Measurements from ENCODE around the gene PDXK. TPM values are rescaled to one million over a fixed set of nuclear protein-coding genes. Genes with fewer than 3 reads are reported as not detected.

Gene PDXK
- total and polyA plus RNA-seq, 10 of the 15 experiments (the other 5 are each of a cell fraction or from before 2014, with no cell fraction given) = 3.7 to 141 (median 60.0) TPM

GRCh38 chr21:43728467-43729390 is 9.8 kb downstream of the PDXK start (continued):
- TF ChIP-seq E2F8 (IDR thresholded peaks at IDR 0.05; ENCODE audit: low read depth, partially characterized antibody) = peak; percentile 60
- TF ChIP-seq IKZF2 (IDR thresholded peaks at IDR 0.05) = peak; percentile 85 to 90; a peak in 3 of 4 replicates
- peak; percentile 78 for TF ChIP-seq CHD2 (IDR thresholded peaks at IDR 0.05; ENCODE audit: borderline replicate concordance, low read depth, low read length)
- TF ChIP-seq, protein P1, sequence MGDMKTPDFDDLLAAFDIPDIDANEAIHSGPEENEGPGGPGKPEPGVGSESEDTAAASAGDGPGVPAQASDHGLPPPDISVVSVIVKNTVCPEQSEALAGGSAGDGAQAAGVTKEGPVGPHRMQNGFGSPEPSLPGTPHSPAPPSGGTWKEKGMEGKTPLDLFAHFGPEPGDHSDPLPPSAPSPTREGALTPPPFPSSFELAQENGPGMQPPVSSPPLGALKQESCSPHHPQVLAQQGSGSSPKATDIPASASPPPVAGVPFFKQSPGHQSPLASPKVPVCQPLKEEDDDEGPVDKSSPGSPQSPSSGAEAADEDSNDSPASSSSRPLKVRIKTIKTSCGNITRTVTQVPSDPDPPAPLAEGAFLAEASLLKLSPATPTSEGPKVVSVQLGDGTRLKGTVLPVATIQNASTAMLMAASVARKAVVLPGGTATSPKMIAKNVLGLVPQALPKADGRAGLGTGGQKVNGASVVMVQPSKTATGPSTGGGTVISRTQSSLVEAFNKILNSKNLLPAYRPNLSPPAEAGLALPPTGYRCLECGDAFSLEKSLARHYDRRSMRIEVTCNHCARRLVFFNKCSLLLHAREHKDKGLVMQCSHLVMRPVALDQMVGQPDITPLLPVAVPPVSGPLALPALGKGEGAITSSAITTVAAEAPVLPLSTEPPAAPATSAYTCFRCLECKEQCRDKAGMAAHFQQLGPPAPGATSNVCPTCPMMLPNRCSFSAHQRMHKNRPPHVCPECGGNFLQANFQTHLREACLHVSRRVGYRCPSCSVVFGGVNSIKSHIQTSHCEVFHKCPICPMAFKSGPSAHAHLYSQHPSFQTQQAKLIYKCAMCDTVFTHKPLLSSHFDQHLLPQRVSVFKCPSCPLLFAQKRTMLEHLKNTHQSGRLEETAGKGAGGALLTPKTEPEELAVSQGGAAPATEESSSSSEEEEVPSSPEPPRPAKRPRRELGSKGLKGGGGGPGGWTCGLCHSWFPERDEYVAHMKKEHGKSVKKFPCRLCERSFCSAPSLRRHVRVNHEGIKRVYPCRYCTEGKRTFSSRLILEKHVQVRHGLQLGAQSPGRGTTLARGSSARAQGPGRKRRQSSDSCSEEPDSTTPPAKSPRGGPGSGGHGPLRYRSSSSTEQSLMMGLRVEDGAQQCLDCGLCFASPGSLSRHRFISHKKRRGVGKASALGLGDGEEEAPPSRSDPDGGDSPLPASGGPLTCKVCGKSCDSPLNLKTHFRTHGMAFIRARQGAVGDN (IDR thresholded peaks at IDR 0.05) = peak; percentile 89
- TF ChIP-seq YY1 (IDR thresholded peaks at IDR 0.05; ENCODE audit: low read depth, low read length) = peak; percentile 21; the same call in 1 of the 2 replicates
- peak; percentile 71; the same call in 2 of the 3 replicates for TF ChIP-seq POU2F2 (IDR thresholded peaks at IDR 0.05; ENCODE audit: borderline replicate concordance, low read depth, low read length)
- peak; percentile 95 for TF ChIP-seq HDGF (IDR thresholded peaks at IDR 0.05)
- TF ChIP-seq, protein P2, sequence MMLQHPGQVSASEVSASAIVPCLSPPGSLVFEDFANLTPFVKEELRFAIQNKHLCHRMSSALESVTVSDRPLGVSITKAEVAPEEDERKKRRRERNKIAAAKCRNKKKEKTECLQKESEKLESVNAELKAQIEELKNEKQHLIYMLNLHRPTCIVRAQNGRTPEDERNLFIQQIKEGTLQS (IDR thresholded peaks at IDR 0.05; ENCODE audit: borderline replicate concordance, extremely low read depth, low read depth, low read length) = peak; percentile 15; the same call in 1 of the 2 replicates
- TF ChIP-seq ZNF622 (IDR thresholded peaks at IDR 0.05) = no peak
- TF ChIP-seq BHLHE40 (IDR thresholded peaks at IDR 0.05; ENCODE audit: borderline replicate concordance in 1 of 2, low read depth in 2 of 2, low read length in 1 of 2) = peak; percentile 96 to 98
- TF ChIP-seq RFX5 (IDR thresholded peaks at IDR 0.05; ENCODE audit: low read depth, low read length) = peak; percentile 61; the same call in 1 of the 2 replicates
- no peak for TF ChIP-seq ZBED1 (IDR thresholded peaks at IDR 0.05; ENCODE audit: borderline replicate concordance)
- TF ChIP-seq BMI1 (IDR thresholded peaks at IDR 0.05; ENCODE audit: borderline replicate concordance) = no peak
- no peak for TF ChIP-seq MEF2A (IDR thresholded peaks at IDR 0.05; ENCODE audit: insufficient read depth, low read depth, low read length)
- TF ChIP-seq, protein P3, sequence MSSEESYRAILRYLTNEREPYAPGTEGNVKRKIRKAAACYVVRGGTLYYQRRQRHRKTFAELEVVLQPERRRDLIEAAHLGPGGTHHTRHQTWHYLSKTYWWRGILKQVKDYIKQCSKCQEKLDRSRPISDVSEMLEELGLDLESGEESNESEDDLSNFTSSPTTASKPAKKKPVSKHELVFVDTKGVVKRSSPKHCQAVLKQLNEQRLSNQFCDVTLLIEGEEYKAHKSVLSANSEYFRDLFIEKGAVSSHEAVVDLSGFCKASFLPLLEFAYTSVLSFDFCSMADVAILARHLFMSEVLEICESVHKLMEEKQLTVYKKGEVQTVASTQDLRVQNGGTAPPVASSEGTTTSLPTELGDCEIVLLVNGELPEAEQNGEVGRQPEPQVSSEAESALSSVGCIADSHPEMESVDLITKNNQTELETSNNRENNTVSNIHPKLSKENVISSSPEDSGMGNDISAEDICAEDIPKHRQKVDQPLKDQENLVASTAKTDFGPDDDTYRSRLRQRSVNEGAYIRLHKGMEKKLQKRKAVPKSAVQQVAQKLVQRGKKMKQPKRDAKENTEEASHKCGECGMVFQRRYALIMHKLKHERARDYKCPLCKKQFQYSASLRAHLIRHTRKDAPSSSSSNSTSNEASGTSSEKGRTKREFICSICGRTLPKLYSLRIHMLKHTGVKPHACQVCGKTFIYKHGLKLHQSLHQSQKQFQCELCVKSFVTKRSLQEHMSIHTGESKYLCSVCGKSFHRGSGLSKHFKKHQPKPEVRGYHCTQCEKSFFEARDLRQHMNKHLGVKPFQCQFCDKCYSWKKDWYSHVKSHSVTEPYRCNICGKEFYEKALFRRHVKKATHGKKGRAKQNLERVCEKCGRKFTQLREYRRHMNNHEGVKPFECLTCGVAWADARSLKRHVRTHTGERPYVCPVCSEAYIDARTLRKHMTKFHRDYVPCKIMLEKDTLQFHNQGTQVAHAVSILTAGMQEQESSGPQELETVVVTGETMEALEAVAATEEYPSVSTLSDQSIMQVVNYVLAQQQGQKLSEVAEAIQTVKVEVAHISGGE (CRISPR knock-in tag; IDR thresholded peaks at IDR 0.05) = peak; percentile 81
- TF ChIP-seq FOXM1 (IDR thresholded peaks at IDR 0.05; ENCODE audit: low read depth, low read length) = no peak
- TF ChIP-seq NFXL1 (IDR thresholded peaks at IDR 0.05; ENCODE audit: borderline replicate concordance) = peak; percentile 98
- TF ChIP-seq SREBF2 (IDR thresholded peaks at IDR 0.05; ENCODE audit: low read length) = peak; percentile 45; the same call in 1 of the 2 replicates

All from GM12878 (cell line).